H1 (cell line): ENCODE results near the gene PKD1L1. TPM values are rescaled to one million over a fixed set of nuclear protein-coding genes. Genes with fewer than 3 reads are reported as not detected.

Source experiments
- CTCF ChIA-PET: fragments of 300-600 bp; sonication (Branson Sonifier 250); formaldehyde crosslinking; loops from one replicate; lab custom pipeline; 2021; ENCODE audit not compliant: partially characterized antibody; lab: Charles Lee
- POLR2A ChIA-PET: fragments of 300-600 bp; sonication (Branson Sonifier 250); formaldehyde crosslinking; loops from one replicate; lab custom pipeline; 2021; ENCODE audit warnings: inconsistent platforms; ENCODE audit not compliant: partially characterized antibody; lab: Charles Lee
- DNase-seq, 2 experiments: peaks; one replicate each; pipeline versions ENCODE4 v3.0.0 to v3.0.0-alpha.2; 2010 to 2022; ENCODE audit warnings: low spot score in 2 of 2, low read depth in 1 of 2, mixed read lengths in 1 of 2
- FAIRE-seq: peaks from 2 replicates; lab custom pipeline; 2011; peaks lifted over from hg19 to GRCh38; lab: Jason Lieb, UNC
- H2AFZ ChIP-seq: 2 replicates; pipeline ENCODE4 v1.8.1; 2012; ENCODE audit warnings: low read length, inconsistent platforms
- H2AK5ac ChIP-seq: 2 replicates; pipeline ENCODE4 v1.6.1; 2013; ENCODE audit warnings: low read depth, low read length
- H2BK120ac ChIP-seq: replicated peaks from 2 replicates; pipeline ENCODE3; 2013; ENCODE audit warnings: low read depth, low read length, inconsistent platforms
- H2BK12ac ChIP-seq: 2 replicates; pipeline ENCODE4 v1.6.1; 2013; ENCODE audit warnings: low read depth, low read length
- H2BK15ac ChIP-seq: 2 replicates; pipeline ENCODE4 v1.6.1; 2013; ENCODE audit warnings: low read length
- H2BK20ac ChIP-seq: 2 replicates; pipeline ENCODE4 v1.6.1; 2013; ENCODE audit warnings: low read length
- H2BK5ac ChIP-seq: 2 replicates; pipeline ENCODE4 v1.6.1; 2013; ENCODE audit warnings: low read depth, low read length
- H3K14ac ChIP-seq: 2 replicates; pipeline ENCODE4 v1.6.1; 2013; ENCODE audit warnings: inconsistent platforms; ENCODE audit not compliant: insufficient read length
- H3K18ac ChIP-seq: 2 replicates; pipeline ENCODE4 v1.6.1; 2013; ENCODE audit warnings: low read length; ENCODE audit errors: extremely low read depth
- H3K23ac ChIP-seq: 2 replicates; pipeline ENCODE4 v1.6.1; 2013; ENCODE audit warnings: inconsistent platforms; ENCODE audit not compliant: insufficient read length
- H3K23me2 ChIP-seq: 2 replicates; pipeline ENCODE4 v1.6.1; 2013; ENCODE audit warnings: low read depth, low read length
- H3K27ac ChIP-seq: 2 replicates; pipeline ENCODE4 v1.6.1; 2011; ENCODE audit warnings: low read depth, low read length, inconsistent platforms
- H3K27me3 ChIP-seq, 4 experiments: replicated peaks in 1 of 4; 1 replicate in 1 of 4; 2 replicates in 3 of 4; pipeline versions ENCODE4 v1.6.1 to v1.8.1; 2011 to 2013; ENCODE audit warnings: low read length in 3 of 4, mild to moderate bottlenecking in 3 of 4, inconsistent platforms in 2 of 4, mixed read lengths in 2 of 4, moderate library complexity in 1 of 4; ENCODE audit not compliant: control insufficient read depth in 3 of 4, insufficient read depth in 3 of 4; ENCODE audit errors: extremely low read depth in 1 of 4
- H3K36me3 ChIP-seq, 4 experiments: 2 replicates each; pipeline versions ENCODE4 v1.6.1 to v1.8.1; 2011 to 2013; ENCODE audit warnings: mild to moderate bottlenecking in 4 of 4, low read length in 3 of 4, moderate library complexity in 2 of 4, control low read depth in 1 of 4, inconsistent platforms in 1 of 4; ENCODE audit not compliant: insufficient read depth in 4 of 4, control insufficient read depth in 2 of 4
- H3K4ac ChIP-seq: replicated peaks from 2 replicates; pipeline ENCODE3; 2013; ENCODE audit warnings: low read length, low read depth, mixed read lengths, inconsistent platforms; ENCODE audit not compliant: insufficient read length
- H3K4me1 ChIP-seq, 4 experiments: replicated peaks in 1 of 4; 1 replicate in 1 of 4; 2 replicates in 3 of 4; pipeline versions ENCODE4 v1.6.1 to v1.8.1; 2011 to 2013; ENCODE audit warnings: low read length in 3 of 4, inconsistent platforms in 2 of 4, mixed read lengths in 1 of 4; ENCODE audit not compliant: insufficient read depth in 4 of 4, control insufficient read depth in 3 of 4
- H3K4me2 ChIP-seq, 2 experiments: 2 replicates each; pipeline versions ENCODE4 v1.6.1 to v1.8.1; 2011 to 2013; ENCODE audit warnings: low read depth in 2 of 2, low read length in 2 of 2, control low read depth in 1 of 2, inconsistent platforms in 1 of 2, mild to moderate bottlenecking in 1 of 2; ENCODE audit not compliant: insufficient read depth in 1 of 2
- H3K4me3 ChIP-seq, 4 experiments: fragments of 200-600, 300-600 bp in 1 of 4; sonication (generic), shearing (Covaris generic), sonication (Bioruptor Twin) in 1 of 4; 2 replicates each; pipeline versions ENCODE4 v1.5.1 to v1.8.1; 2011 to 2016; ENCODE audit warnings: low read length in 4 of 4, low read depth in 3 of 4, control low read depth in 2 of 4, inconsistent platforms in 2 of 4, mild to moderate bottlenecking in 2 of 4, mixed read lengths in 1 of 4, moderate library complexity in 1 of 4; ENCODE audit not compliant: insufficient read depth in 2 of 4; ENCODE audit errors: extremely low read depth in 1 of 4
- H3K56ac ChIP-seq: replicated peaks from 2 replicates; pipeline ENCODE3; 2013; ENCODE audit warnings: low read depth, mild to moderate bottlenecking, mixed read lengths, low read length, inconsistent platforms; ENCODE audit not compliant: insufficient read length
- H3K79me1 ChIP-seq: 2 replicates; pipeline ENCODE4 v1.6.1; 2013; ENCODE audit warnings: low read depth, low read length, control low read depth
- H3K79me2 ChIP-seq, 2 experiments: 2 replicates each; pipeline versions ENCODE4 v1.6.1 to v1.8.1; 2012 to 2013; ENCODE audit warnings: low read length in 2 of 2, mild to moderate bottlenecking in 2 of 2, inconsistent platforms in 1 of 2; ENCODE audit not compliant: insufficient read depth in 2 of 2, control insufficient read depth in 1 of 2
- H3K9ac ChIP-seq, 4 experiments: replicated peaks in 1 of 4; 1 replicate in 1 of 4; 2 replicates in 3 of 4; pipeline versions ENCODE4 v1.6.1 to v1.8.1; 2011 to 2013; ENCODE audit warnings: low read depth in 3 of 4, low read length in 3 of 4, control low read depth in 2 of 4, mild to moderate bottlenecking in 2 of 4, moderate library complexity in 2 of 4, inconsistent platforms in 1 of 4; ENCODE audit errors: extremely low read depth in 1 of 4
- H3K9me3 ChIP-seq, 2 experiments: 2 replicates each; pipeline versions ENCODE4 v1.6.1 to v1.8.1; 2012 to 2013; ENCODE audit warnings: mild to moderate bottlenecking in 2 of 2, moderate library complexity in 2 of 2, control low read depth in 1 of 2, inconsistent platforms in 1 of 2, low read depth in 1 of 2, low read length in 1 of 2, mixed read lengths in 1 of 2; ENCODE audit not compliant: insufficient read depth in 2 of 2
- H4K20me1 ChIP-seq, 2 experiments: replicated peaks in 1 of 2; 2 replicates each; pipeline versions ENCODE3 to v1.8.1; 2011 to 2013; ENCODE audit warnings: inconsistent platforms in 2 of 2, low read length in 2 of 2, mild to moderate bottlenecking in 1 of 2; ENCODE audit not compliant: insufficient read depth in 2 of 2, control insufficient read depth in 1 of 2
- H4K5ac ChIP-seq: 2 replicates; pipeline ENCODE4 v1.6.1; 2013; ENCODE audit warnings: low read length, low read depth, mixed read lengths, inconsistent platforms; ENCODE audit not compliant: insufficient read length
- H4K8ac ChIP-seq: 2 replicates; pipeline ENCODE4 v1.8.0; 2013; ENCODE audit warnings: mild to moderate bottlenecking, moderate library complexity, low read length, inconsistent platforms; ENCODE audit not compliant: insufficient read depth; ENCODE audit errors: extremely low read depth
- H4K91ac ChIP-seq: replicated peaks from 2 replicates; pipeline ENCODE3; 2013; ENCODE audit warnings: low read length, mixed read lengths, inconsistent platforms; ENCODE audit not compliant: insufficient read length
- ASH2L ChIP-seq: fragments of 200-600, 300-600 bp; sonication (generic); IDR thresholded peaks from one replicate; pipeline ENCODE4 v1.7.1; 2017; ENCODE audit warnings: low read length
- CEBPB ChIP-seq: IDR thresholded peaks from 2 replicates; pipeline ENCODE4 v1.6.1; 2012; ENCODE audit warnings: low read depth, low read length
- EGR1 ChIP-seq: IDR thresholded peaks from 2 replicates; pipeline ENCODE4 v1.6.1; 2011; ENCODE audit warnings: low read depth, low read length, borderline replicate concordance
- EZH2 ChIP-seq: fragments of 200-600 bp; sonication (generic); IDR thresholded peaks from 2 replicates; pipeline ENCODE4 v1.7.1; 2012; ENCODE audit warnings: low read depth, mild to moderate bottlenecking, moderate library complexity, low read length, inconsistent platforms; ENCODE audit not compliant: severe bottlenecking
- HDAC6 ChIP-seq: IDR thresholded peaks from one replicate; pipeline ENCODE4 v1.7.1; 2012; ENCODE audit warnings: low read depth, mild to moderate bottlenecking, inconsistent platforms, low read length, moderate library complexity
- JUND ChIP-seq: IDR thresholded peaks from 2 replicates; pipeline ENCODE4 v1.6.1; 2011; ENCODE audit warnings: mild to moderate bottlenecking, improper control_type of control experiment, low read length
- PHF8 ChIP-seq: fragments of 200-600 bp; sonication (generic); conservative IDR thresholded peaks from 2 replicates; pipeline ENCODE4 v1.7.1; 2012; ENCODE audit warnings: low read depth, mild to moderate bottlenecking, inconsistent platforms, low read length, moderate library complexity
- TCF12 ChIP-seq: IDR thresholded peaks from 2 replicates; pipeline ENCODE4 v1.6.1; 2011; ENCODE audit warnings: low read depth, mild to moderate bottlenecking, low read length
- ZNF274 ChIP-seq: IDR thresholded peaks from 2 replicates; pipeline ENCODE4 v1.7.0; 2012; ENCODE audit warnings: low read length, borderline replicate concordance; ENCODE audit errors: extremely low read depth
- WGBS, 2 experiments: shearing (Covaris generic) in 1 of 2; methylation state at CpG; one replicate each; pipeline versions ENCODE4 v1.1.6 to v1.1.7; 2013 to 2015; ENCODE audit warnings: low lambda C conversion rate in 2 of 2, mixed read lengths in 2 of 2, inconsistent platforms in 1 of 2, low coverage in 1 of 2, missing lambda C conversion rate in 1 of 2; ENCODE audit not compliant: insufficient replicate concordance in 2 of 2, insufficient coverage in 1 of 2, insufficient read length in 1 of 2; ENCODE audit errors: extremely low coverage in 1 of 2, missing lambda C conversion rate in 1 of 2; 5-methylcytosine and 5-hydroxymethylcytosine counted together
- polyA plus RNA-seq, 7 experiments: library from polyadenylated mRNA; depleted of rRNA in 3 of 7; stranded (reverse) in 5 of 7; unstranded in 2 of 7; fragments of >200 nt in 5 of 7; fragments of 200-250 nt in 2 of 7; gene quantifications; 1 replicate in 5 of 7; 2 replicates in 1 of 7; 4 replicates in 1 of 7; pipeline versions ENCODE4 v1.2.1 to v1.2.3, GENCODE V29; 2011 to 2013; ENCODE audit warnings: missing spikeins in 2 of 7, mixed read lengths in 2 of 7
- total RNA-seq: library from RNA; stranded (reverse); fragmentation: NEBNext Ultra II Directional; extraction: Animal tissue kit (Norgen Biotek cat#: 25700); gene quantifications from 2 replicates; pipeline ENCODE4 v1.2.1, GENCODE V29; 2021

Gene PKD1L1
- total and polyA plus RNA-seq, 2 of the 8 experiments (the other 6 are each of a cell fraction or from before 2014, with no cell fraction given): 0.22 to 0.35 TPM

GRCh38 chr7:47962262-47962661 is 14.0 kb upstream of the PKD1L1 start:
- Histone ChIP-seq H3K27me3 (no peaks in the 10 kb centered on the region), H2BK12ac (no peak overlapping the region), H2BK15ac (no peak overlapping the region), H3K23me2 (no peaks in the 10 kb centered on the region), H2AFZ (no peak overlapping the region), H2AK5ac (no peak overlapping the region), H3K79me2 (no peaks in the 10 kb centered on the region; a peak in 1 of 4 replicates), H4K5ac (no peak overlapping the region), H4K20me1 (peaks cover 0 to 10% of the 10 kb centered on the region in 2 experiments), H4K8ac (no peak overlapping the region), H3K4ac (no peak overlapping the region), H3K27ac (no peak overlapping the region), H3K23ac (no peak overlapping the region), H3K18ac (no peak overlapping the region), H2BK120ac (no peak overlapping the region), H3K9ac (no peak overlapping the region), H3K4me3 (no peak overlapping the region), H4K91ac (no peak overlapping the region), H3K36me3 (peaks cover 22 to 76% (median 49%) of the 10 kb centered on the region in 4 experiments), H2BK20ac (no peak overlapping the region), H2BK5ac (no peak overlapping the region), H3K9me3 (peaks cover 0 to 3% of the 10 kb centered on the region in 2 experiments; a peak in 1 of 4 replicates), H3K56ac (no peak overlapping the region), H3K4me2 (no peak overlapping the region), H3K4me1 (no peaks in the 10 kb centered on the region), H3K14ac (no peak overlapping the region), H3K79me1 (0 out of 2 replicates have a peak, but pooled peaks cover 2% of the 10 kb centered on the region)
- FAIRE-seq (no peak), DNase-seq (no peak)
- ChIA-PET CTCF (interaction anchor here (0.7 to 1.4 kb wide), 3 partner anchors 17 to 316 kb away, joined by 3 to 4 read pairs (median 3); no protein-coding TSS in a partner anchor), POLR2A (no interaction called here)
- TF ChIP-seq EGR1: no peak
- TF ChIP-seq ZNF274: no peak
- no peak for TF ChIP-seq ASH2L
- no peak for TF ChIP-seq HDAC6
- no peak for TF ChIP-seq CEBPB
- no peak for TF ChIP-seq PHF8
- TF ChIP-seq EZH2: no peak
- TF ChIP-seq TCF12: no peak
- TF ChIP-seq JUND: no peak
- WGBS, 2 experiments: 97% methylated on average over 3 of the region's 3 CpGs; no CpG with 5 or more reads in 1 of the 2 experiments
